Stimulated activated CD8-positive, alpha-beta memory T cell treated with anti-CD3 and anti-CD28 coated beads, Interleukin-15, amount 100 ng/mL, for 1 hour (primary cell): Measurements from ENCODE around the gene CCDC201.
"Not testable (repeated sequence)": the region's sequence is repeated elsewhere in the genome, so short reads cannot be mapped to it uniquely, and the experiment has no call there.

ENCODE experiments used
- DNase-seq: peaks from one replicate; pipeline ENCODE4 v3.0.0-alpha.2; 2020; ENCODE audit warnings: low read depth

CCDC201 gene

GRCh38 chr7:45817016-45817415, 55.9 kb downstream of the CCDC201 start:
- not testable (repeated sequence) for DNase-seq

DNA sequence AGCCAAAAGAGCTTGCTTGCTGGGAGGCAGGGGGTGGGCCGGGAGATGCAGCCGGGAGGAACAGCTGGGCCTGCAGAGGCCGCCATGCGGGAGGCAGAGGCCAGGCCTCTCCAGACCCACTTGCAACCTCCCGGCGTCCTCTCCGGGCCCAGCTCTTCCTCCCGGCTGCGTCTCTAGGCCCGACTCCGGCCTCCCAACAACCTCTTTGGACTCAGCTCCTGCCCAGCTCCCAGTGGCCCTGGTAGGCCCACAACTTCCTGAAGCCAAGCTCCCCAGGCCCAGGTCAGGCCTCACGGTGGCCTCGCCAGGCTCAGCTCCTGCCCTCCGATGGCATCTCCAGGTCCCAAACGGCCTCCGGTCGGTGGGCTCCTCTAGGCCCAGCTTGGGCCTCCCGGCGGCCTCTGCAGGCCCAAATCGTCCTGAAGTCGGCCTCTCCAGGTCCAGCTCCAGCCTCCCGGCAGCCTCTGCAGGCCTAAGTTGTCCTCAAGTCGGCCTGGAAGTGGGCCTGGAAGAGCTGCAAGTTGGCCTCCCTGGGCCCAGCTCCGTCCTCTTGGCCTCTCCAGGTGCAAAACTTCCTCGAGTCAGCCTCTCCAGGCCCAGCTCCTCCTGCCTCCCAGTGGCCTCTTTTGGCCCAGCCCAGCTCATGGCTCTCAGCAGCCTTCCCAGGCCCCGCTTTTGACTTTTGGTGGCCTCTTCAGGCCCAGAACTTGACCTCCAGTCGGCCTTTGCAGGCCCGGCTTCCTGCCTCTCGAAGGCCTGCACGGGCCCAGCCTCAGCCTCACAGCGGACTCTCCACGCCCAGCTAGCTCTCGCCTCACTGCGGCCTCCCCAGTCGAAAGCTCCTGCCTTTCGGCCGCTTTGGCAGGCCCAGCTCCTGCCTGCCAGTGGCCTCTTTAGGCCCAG, 58.4 kb downstream of the CCDC201 start:
- DNase-seq = not testable (repeated sequence)

DNA sequence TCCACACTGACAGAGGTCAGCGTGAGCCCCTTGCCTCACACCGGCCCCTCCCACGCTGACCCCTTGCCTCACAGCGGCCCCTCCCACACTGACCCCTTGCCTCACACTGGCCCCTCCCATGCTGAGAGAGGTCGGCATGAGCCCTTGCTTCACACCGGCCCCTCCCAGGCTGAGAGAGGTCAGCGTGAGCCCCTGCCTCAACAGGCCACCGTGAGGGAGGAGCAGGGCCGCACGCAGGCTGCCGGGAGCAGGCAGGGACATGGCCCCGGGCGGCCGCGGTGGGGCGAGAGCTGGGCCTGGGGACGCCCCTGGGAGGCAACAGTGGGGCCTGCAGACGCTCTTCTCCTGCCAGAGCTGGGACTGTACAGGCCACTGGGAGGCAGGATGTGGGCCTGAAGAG, 59.1 kb downstream of the CCDC201 start:
- not testable (repeated sequence) for DNase-seq

GRCh38 chr7:45812946-45813345, 59.9 kb downstream of the CCDC201 start:
- no peak for DNase-seq

GRCh38 chr7:45811652-45812234, 61.1 kb downstream of the CCDC201 start:
- DNase-seq = not testable (repeated sequence)

DNA sequence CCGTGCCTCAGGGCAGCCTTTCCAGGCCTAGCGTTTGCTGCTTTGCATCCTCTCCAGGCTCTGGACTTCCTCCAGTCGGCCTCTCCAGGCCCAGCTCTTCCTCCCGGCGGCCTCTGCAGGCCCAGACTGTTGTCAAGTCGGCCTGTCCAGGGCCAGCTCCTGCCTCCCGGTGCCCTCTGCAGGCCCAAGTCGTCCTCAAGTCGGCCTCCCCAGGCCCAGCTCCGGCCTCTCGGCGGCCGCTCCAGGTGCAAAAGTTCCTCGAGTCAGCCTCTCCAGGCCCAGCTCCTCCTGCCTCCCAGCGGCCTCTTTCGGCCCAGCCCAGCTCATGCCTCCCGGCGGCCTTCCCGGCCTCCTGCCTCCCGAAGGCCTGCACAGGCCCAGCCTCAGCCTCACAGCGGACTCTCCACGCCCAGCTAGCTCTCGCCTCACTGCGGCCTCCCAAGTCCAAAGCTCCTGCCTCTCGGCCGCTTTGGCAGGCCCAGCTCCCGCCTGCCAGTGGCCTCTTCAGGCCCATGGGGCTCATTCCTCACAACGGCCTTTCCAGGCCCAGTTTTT, 62.4 kb downstream of the CCDC201 start:
- DNase-seq = not testable (repeated sequence)
